Ureter (tissue), 1 donor: ENCODE data around the gene MACF1. TPM values are rescaled to one million over a fixed set of nuclear protein-coding genes. Genes with fewer than 3 reads are reported as not detected.

Source experiments
- DNase-seq: peaks from one replicate; pipeline ENCODE4 v3.0.0-alpha.2; 2020; ENCODE audit warnings: low spot score
- total RNA-seq: library from RNA; stranded (reverse); gene quantifications from one replicate; pipeline ENCODE4 v1.2.4, GENCODE V29; 2023
- donor health status: DM: yes; HTN: yes; CAD: no.

The MACF1 gene
- total RNA-seq, 1 donor from 2014 or later, result 353 TPM

DNA sequence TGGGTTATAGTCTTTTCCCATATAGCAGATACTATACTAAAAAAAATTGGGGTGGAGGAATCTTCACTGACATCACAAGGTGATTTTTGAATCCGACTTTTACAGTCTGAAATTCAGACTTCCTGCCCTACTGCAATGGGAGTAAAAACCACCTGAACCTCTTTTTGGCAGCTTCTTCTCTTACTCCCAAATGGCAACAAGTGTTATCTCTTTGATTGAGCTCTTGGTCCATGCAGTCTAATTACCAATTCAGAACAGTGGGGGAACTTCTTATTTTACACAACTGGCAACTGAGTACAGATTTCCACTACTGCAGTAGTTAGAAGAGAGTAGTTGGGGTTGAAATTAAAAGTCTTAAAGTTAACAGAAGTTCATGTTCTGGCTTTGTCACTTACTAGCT is 62.3 kb downstream of the MACF1 start:
- DNase-seq, result no peak

- DNase-seq, result peak; percentile 59
Observed at GRCh38 chr1:39268112-39268581, 63.7 kb downstream of the MACF1 start.

DNA sequence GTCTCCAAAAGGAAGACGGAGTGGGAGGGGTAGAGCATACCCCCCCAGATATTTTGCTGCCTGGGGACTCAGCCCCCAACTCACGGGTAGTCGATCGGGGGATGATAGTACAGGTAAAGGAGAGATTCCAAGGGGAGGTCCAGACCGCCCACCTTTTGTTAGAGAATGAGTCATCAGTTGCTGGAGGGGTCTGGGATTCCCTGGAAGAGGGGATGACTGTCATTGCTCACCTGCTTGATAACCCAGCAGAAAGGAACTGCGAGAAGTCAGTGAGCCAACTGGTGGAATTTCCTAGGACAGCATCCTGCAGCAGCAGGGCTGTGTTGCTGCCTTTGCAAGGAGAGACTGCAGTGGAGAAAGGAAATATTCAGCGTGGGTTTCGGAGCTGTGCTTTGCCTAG is 64.4 kb downstream of the MACF1 start:
- DNase-seq, result no peak

DNA sequence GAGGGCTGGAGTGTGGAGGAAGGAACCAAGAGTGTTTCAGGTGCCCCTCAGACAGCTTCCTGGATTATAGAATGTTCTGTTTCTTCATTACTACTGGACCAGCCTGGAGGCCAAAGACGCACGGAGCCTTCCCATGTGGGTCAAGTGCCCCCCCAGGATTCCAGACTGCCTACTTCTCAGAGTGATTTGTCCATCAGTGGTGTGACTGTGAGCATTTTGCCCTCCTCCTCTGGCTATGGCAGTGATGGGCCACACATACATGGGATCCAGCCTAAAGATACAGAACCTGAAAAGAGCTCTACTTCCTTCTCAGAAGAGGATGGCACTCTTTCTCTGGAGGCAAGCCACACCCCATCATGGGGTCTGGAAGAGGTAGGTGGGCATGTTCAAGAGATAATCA is 64.9 kb downstream of the MACF1 start:
- DNase-seq, result no peak

DNA sequence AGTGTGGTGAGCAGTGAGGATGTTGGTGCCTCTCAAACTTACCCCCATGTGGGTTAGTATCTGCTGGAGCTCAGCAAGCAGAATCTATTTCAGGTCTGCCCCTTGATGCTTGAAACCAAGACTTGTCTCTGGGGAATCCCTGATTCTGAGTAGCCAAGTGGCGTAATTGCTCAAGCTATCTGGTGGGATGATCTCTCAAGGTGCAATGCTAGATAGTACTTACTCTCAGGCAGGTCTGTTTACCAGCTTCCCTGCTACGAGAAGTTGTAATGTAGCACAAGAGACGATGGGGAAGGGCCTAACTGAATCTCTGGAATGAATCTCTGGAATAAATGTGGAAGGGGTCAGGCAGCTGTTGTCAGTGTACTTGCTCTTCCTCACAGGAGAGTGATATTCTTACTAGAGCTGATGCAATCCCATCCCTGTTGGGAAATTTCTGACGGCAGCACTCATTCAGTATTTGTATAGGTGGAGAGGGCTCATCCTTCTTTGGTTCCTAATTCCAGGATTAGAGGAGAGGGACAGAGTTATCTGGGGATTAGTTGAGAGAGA is 65.4 kb downstream of the MACF1 start:
- DNase-seq, result no peak

GRCh38 chr1:39270368-39270767 is 65.9 kb downstream of the MACF1 start:
- no peak for DNase-seq

GRCh38 chr1:39272027-39272797 is 67.7 kb downstream of the MACF1 start:
- no peak for DNase-seq

DNA sequence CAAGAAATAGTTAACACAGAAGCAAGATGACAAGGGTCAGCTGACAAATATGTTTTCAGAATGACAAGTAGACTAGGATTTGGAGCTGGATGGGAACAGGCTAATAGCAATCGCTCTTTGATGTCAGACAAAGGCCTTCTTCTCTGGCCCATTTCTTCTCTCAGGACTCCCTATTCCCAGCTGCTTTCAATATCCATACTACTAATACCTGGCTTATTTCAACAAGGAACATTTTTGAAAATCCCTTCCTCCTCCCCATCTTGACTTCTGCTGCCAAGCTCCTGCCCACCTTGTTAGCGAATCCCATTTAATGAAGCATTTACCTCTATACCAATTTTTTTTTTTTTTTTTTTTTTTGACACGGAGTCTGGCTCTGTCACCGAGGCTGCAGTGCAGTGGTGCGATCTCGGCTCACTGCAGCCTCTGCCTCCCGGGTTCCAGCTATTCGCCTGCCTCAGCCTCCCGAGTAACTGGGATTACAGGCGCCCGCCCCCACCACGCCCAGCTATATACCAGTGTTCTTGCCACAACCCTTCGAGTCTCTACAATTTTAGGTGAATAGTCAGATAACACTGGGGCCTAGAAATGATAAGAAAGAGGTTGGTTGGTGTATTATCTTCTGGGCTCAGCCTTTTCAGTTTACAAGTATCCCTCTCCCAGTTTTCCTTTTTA is 68.4 kb downstream of the MACF1 start:
- DNase-seq, result no peak

DNA sequence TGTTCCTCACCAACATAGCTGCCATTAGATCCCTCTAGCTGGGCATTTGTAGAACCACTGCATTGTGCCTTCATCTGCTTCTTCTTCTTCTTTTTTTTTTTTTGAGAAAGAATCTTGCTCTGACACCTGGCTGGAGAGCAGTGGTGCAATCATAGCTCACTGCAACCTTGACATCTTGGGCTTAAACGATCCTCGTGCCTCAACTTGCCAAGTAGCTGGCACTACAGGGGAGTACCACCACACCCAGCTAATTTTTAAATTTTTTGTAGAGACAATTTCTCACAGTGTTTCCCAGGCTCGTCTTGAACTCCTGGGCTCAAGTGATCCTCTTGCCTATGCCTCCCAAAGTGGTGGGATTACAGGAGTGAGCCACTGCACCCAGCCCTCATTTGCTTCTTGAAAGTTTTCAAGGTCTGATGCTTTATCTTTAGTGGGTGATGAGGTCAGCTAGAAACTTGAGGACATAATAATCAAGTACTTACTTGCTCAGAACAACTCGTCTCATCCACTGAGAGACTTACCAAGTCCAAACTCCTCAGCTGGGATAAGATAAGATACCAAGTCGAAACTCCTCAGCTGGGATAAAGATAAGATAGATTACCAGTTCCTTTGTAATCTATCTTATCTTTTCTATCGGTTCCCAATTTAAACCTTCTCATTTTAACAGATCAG is 71.5 kb downstream of the MACF1 start:
- DNase-seq, result no peak

GRCh38 chr1:39277879-39278278 is 73.4 kb downstream of the MACF1 start:
- DNase-seq, result no peak

- DNase-seq, result no peak
Observed at GRCh38 chr1:39282537-39283216, 78.2 kb downstream of the MACF1 start.

DNA sequence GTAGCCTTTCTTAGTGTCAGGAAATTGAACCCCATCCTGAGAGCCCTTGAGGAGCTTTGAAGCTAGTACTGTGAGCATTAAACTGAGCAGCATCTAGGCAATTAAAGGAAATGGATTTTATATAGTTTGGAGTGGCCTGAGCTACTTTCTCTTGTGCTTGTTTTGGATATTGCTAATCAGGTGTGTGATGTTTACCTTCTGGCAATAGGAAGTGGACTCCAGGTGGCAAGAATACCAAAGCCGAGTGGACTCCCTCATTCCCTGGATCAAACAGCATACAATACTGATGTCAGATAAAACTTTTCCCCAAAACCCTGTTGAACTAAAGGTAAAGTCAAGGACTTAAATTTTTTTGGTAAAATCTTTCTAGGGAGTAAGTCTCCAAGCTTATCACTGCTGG is 79.4 kb downstream of the MACF1 start:
- no peak for DNase-seq

DNA sequence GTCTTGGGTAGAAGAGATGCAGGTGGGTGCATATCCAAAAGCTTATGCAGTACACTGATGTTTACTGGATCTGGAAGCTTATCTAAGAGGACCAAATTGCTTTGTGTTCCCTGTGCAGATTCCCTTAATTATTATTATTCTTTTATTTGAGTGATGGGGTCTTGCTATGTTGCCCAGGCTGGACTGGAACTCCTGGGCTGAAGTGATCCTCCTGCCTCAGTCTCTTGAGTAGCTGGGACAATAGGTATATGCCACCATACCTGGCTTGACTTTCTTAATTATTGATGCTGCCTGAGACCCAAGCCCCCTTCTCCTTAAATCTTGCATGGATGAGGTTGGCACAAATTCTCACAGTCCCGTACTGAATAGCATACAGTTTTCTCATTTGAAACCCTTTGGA is 83.0 kb downstream of the MACF1 start:
- DNase-seq, result no peak

- no peak for DNase-seq
Observed at GRCh38 chr1:39288735-39289465, 84.4 kb downstream of the MACF1 start.

DNA sequence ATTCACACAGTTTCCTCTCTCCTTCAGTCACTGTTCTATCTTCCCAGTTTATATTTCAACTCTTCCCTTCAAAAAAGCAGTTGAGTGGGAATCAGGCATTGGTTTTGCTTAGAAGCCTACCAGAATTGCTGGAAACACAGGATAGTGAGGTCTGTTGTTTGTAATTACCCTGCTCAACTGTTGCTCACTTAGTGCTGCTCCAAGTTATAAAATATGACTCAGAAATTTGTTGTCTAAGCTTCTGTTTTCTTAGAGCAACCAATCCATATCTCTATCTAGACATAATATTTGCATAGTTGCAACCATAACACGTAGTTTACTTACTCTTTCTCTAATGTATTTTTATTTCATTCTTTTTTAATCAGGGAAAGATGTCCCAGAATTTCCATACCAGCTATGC is 87.9 kb downstream of the MACF1 start:
- no peak for DNase-seq

- DNase-seq, result no peak
Observed at GRCh38 chr1:39293375-39294070, 89.0 kb downstream of the MACF1 start.

GRCh38 chr1:39294531-39294930 is 90.0 kb downstream of the MACF1 start:
- DNase-seq, result no peak

GRCh38 chr1:39295901-39296300 is 91.4 kb downstream of the MACF1 start:
- DNase-seq, result no peak

DNA sequence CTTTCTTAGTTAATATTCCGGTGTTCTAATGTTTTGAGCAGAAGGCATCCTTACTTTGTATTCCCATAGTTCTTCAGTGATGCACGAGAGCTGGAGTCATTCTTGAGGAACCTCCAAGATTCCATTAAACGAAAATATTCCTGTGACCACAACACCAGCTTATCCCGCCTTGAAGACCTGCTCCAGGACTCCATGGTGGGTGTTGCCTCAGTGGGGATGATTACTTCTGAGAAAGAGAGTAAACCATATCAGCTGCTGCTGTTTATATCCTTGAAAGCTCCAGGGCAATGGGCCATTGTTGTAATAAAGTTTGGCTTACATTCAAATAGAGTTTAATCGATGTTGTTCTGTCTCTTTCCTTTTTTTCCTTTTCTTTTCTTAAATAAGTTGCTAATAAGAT is 93.1 kb downstream of the MACF1 start:
- no peak for DNase-seq

DNA sequence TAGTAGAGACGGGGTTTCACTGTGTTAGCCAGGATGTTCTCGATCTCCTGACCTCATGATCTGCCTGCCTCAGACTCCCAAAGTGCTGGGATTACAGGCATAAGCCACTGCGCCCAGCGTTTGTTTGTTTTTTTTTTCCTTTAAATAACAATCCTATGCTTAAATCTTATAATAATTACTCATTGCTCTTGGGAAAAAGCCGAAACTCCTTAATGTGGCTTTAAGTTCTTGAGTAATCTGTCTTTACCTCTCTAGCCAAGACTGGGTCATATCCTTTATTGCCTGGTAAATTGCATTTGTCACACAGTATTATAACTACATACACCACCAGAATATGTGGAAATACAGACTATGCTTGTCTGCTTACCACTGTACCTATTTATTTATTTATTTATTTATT is 97.1 kb downstream of the MACF1 start:
- no peak for DNase-seq

DNA sequence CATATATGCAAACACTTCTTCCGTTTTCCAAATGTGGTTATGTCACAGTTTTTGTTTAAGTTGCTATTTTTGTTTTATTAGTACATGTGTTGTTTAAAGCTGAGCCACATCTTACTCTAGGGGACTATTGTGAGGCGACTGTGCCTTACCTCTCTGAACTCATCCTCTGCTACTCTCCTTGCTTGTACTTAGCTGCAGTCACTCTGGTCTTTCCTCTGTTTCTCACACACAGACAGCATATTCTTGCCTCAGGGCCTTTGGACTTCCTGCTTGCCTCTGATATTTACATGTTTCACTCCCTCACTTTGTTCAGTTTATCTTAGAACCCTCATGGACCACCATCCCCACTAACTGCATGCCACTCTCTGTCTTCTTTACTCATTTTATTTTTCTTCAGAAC is 101.1 kb downstream of the MACF1 start:
- DNase-seq, result no peak
